H9 (cell line): ENCODE data around the gene ERC2. TPM values are rescaled to one million over a fixed set of nuclear protein-coding genes. Genes with fewer than 3 reads are reported as not detected.

Experiments
- DNase-seq: peaks from one replicate; pipeline ENCODE4 v3.0.0-alpha.2; 2017
- H2AFZ ChIP-seq: one replicate; pipeline ENCODE4 v1.6.1; 2013; ENCODE audit warnings: mild to moderate bottlenecking, low read length, control low read depth, moderate library complexity
- H2AK5ac ChIP-seq: 2 replicates; pipeline ENCODE4 v1.6.1; 2013; ENCODE audit warnings: low read length, control low read depth, mixed read lengths; ENCODE audit not compliant: insufficient read length
- H2BK120ac ChIP-seq: one replicate; pipeline ENCODE4 v1.6.1; 2013; ENCODE audit warnings: low read depth, mild to moderate bottlenecking, low read length, control low read depth, inconsistent platforms; ENCODE audit not compliant: poor library complexity, severe bottlenecking
- H2BK12ac ChIP-seq: 2 replicates; pipeline ENCODE4 v1.6.1; 2013; ENCODE audit warnings: low read length, control low read depth, mixed read lengths, low read depth; ENCODE audit not compliant: insufficient read length
- H2BK15ac ChIP-seq: 2 replicates; pipeline ENCODE4 v1.6.1; 2013; ENCODE audit warnings: low read depth, low read length, control low read depth
- H2BK20ac ChIP-seq: one replicate; pipeline ENCODE4 v1.6.1; 2013; ENCODE audit warnings: low read depth, mild to moderate bottlenecking, low read length, control low read depth, inconsistent platforms; ENCODE audit not compliant: poor library complexity, severe bottlenecking
- H2BK5ac ChIP-seq: 2 replicates; pipeline ENCODE4 v1.6.1; 2013; ENCODE audit warnings: low read length, control low read depth, mixed read lengths; ENCODE audit not compliant: insufficient read length
- H3K14ac ChIP-seq: 2 replicates; pipeline ENCODE4 v1.6.1; 2013; ENCODE audit warnings: low read length, control low read depth; ENCODE audit not compliant: insufficient read depth
- H3K18ac ChIP-seq: 2 replicates; pipeline ENCODE4 v1.6.1; 2013; ENCODE audit warnings: low read depth, mild to moderate bottlenecking, mixed read lengths, low read length, control low read depth; ENCODE audit not compliant: insufficient read length
- H3K23ac ChIP-seq: 2 replicates; pipeline ENCODE4 v1.6.1; 2013; ENCODE audit warnings: low read length, control low read depth, mixed read lengths, low read depth; ENCODE audit not compliant: insufficient read length
- H3K23me2 ChIP-seq: 2 replicates; pipeline ENCODE4 v1.6.1; 2013; ENCODE audit warnings: low read depth, mild to moderate bottlenecking, mixed read lengths, low read length, control low read depth; ENCODE audit not compliant: insufficient read length, poor library complexity, severe bottlenecking
- H3K27ac ChIP-seq: 2 replicates; pipeline ENCODE4 v1.5.1; 2013; ENCODE audit warnings: low read length, control low read depth, mixed read lengths, low read depth; ENCODE audit not compliant: insufficient read length
- H3K27me3 ChIP-seq: 2 replicates; pipeline ENCODE4 v1.6.1; 2013; ENCODE audit warnings: low read length, control low read depth, inconsistent platforms; ENCODE audit not compliant: insufficient read depth
- H3K4ac ChIP-seq: 2 replicates; pipeline ENCODE4 v1.6.1; 2013; ENCODE audit warnings: low read depth, mild to moderate bottlenecking, control low read depth, inconsistent platforms, low read length, moderate library complexity
- H3K4me1 ChIP-seq: 2 replicates; pipeline ENCODE4 v1.6.1; 2013; ENCODE audit warnings: low read length, control low read depth, inconsistent platforms; ENCODE audit not compliant: insufficient read depth
- H3K4me2 ChIP-seq: 2 replicates; pipeline ENCODE4 v1.6.1; 2013; ENCODE audit warnings: low read length, control low read depth, mixed read lengths; ENCODE audit not compliant: insufficient read length, insufficient read depth
- H3K56ac ChIP-seq: 2 replicates; pipeline ENCODE4 v1.6.1; 2013; ENCODE audit warnings: low read depth, mild to moderate bottlenecking, mixed read lengths, low read length, control low read depth; ENCODE audit not compliant: insufficient read length
- H3K79me1 ChIP-seq: 2 replicates; pipeline ENCODE4 v1.6.1; 2013; ENCODE audit warnings: low read depth, mild to moderate bottlenecking, moderate library complexity, low read length, control low read depth, inconsistent platforms; ENCODE audit not compliant: insufficient read depth, poor library complexity, severe bottlenecking
- H3K79me2 ChIP-seq: 2 replicates; pipeline ENCODE4 v1.6.1; 2013; ENCODE audit warnings: low read length, control low read depth, inconsistent platforms; ENCODE audit not compliant: insufficient read depth
- H3K9ac ChIP-seq: 2 replicates; pipeline ENCODE4 v1.6.1; 2013; ENCODE audit warnings: low read length, control low read depth, mixed read lengths; ENCODE audit not compliant: insufficient read length; ENCODE audit errors: extremely low read depth
- H3K9me3 ChIP-seq: one replicate; pipeline ENCODE4 v1.6.1; 2013; ENCODE audit warnings: low read depth, low read length, inconsistent platforms; ENCODE audit not compliant: control insufficient read depth
- H3T11ph ChIP-seq: one replicate; pipeline ENCODE4 v1.6.1; 2013; ENCODE audit warnings: mild to moderate bottlenecking, low read length, control low read depth, inconsistent platforms
- H4K20me1 ChIP-seq: one replicate; pipeline ENCODE4 v1.6.1; 2013; ENCODE audit not compliant: control insufficient read depth, insufficient read length, insufficient read depth
- H4K5ac ChIP-seq: 2 replicates; pipeline ENCODE4 v1.6.1; 2013; ENCODE audit warnings: low read depth, mild to moderate bottlenecking, mixed read lengths, low read length, control low read depth; ENCODE audit not compliant: insufficient read length
- H4K8ac ChIP-seq: replicated peaks from 2 replicates; pipeline ENCODE4 v1.6.1; 2013; ENCODE audit warnings: low read length, control low read depth, mixed read lengths, low read depth; ENCODE audit not compliant: insufficient read length
- H4K91ac ChIP-seq: 2 replicates; pipeline ENCODE4 v1.6.1; 2013; ENCODE audit warnings: low read depth, mild to moderate bottlenecking, moderate library complexity, mixed read lengths, low read length, control low read depth; ENCODE audit not compliant: insufficient read length
- H3K27ac Mint-ChIP-seq, 3 experiments: 2 replicates in 2 of 3; 3 replicates in 1 of 3; pipeline ENCODE4 v1.8.0; 2020 to 2021; ENCODE audit warnings: mixed read lengths in 3 of 3, mild to moderate bottlenecking in 1 of 3, moderate library complexity in 1 of 3
- H3K27me3 Mint-ChIP-seq: 2 replicates; pipeline ENCODE4 v1.8.0; 2021; ENCODE audit warnings: low read depth, mild to moderate bottlenecking, moderate library complexity, mixed read lengths
- H3K36me3 Mint-ChIP-seq, 3 experiments: 2 replicates in 2 of 3; 3 replicates in 1 of 3; pipeline ENCODE4 v1.8.0; 2020 to 2021; ENCODE audit warnings: low read depth in 3 of 3, mixed read lengths in 3 of 3; ENCODE audit not compliant: insufficient read depth in 1 of 3
- H3K4me1 Mint-ChIP-seq, 2 experiments: 2 replicates each; pipeline ENCODE4 v1.8.0; 2020; ENCODE audit warnings: mixed read lengths in 2 of 2
- H3K4me3 Mint-ChIP-seq, 2 experiments: 2 replicates in 1 of 2; 3 replicates in 1 of 2; pipeline ENCODE4 v1.8.0; 2020 to 2021; ENCODE audit warnings: mild to moderate bottlenecking in 2 of 2, mixed read lengths in 2 of 2, moderate library complexity in 1 of 2
- H3K9me3 Mint-ChIP-seq, 2 experiments: 2 replicates in 1 of 2; 3 replicates in 1 of 2; pipeline ENCODE4 v1.8.0; 2020; ENCODE audit warnings: mild to moderate bottlenecking in 2 of 2, mixed read lengths in 2 of 2, moderate library complexity in 1 of 2
- WGBS: extraction: QIAGEN DNeasy Blood & Tissue Kit; methylation state at CpG from one replicate; pipeline ENCODE4 v1.1.7; 2013; ENCODE audit warnings: missing lambda C conversion rate, low lambda C conversion rate, mixed read lengths; ENCODE audit not compliant: insufficient read length; ENCODE audit errors: extremely low coverage; 5-methylcytosine and 5-hydroxymethylcytosine counted together
- total RNA-seq: library from RNA; stranded (reverse); gene quantifications from 2 replicates; pipeline ENCODE4 v1.2.1, GENCODE V29; 2021
- TF ChIP-seq, protein P1 (sequence below): fragments of 200-600 bp; sonication (generic); conservative IDR thresholded peaks from 3 replicates; pipeline ENCODE4 v1.8.0; 2021; ENCODE audit warnings: antibody characterized with exemption, mild to moderate bottlenecking

Gene ERC2
- total RNA-seq, 1 experiment from 2014 or later, result 15.4 TPM

DNA sequence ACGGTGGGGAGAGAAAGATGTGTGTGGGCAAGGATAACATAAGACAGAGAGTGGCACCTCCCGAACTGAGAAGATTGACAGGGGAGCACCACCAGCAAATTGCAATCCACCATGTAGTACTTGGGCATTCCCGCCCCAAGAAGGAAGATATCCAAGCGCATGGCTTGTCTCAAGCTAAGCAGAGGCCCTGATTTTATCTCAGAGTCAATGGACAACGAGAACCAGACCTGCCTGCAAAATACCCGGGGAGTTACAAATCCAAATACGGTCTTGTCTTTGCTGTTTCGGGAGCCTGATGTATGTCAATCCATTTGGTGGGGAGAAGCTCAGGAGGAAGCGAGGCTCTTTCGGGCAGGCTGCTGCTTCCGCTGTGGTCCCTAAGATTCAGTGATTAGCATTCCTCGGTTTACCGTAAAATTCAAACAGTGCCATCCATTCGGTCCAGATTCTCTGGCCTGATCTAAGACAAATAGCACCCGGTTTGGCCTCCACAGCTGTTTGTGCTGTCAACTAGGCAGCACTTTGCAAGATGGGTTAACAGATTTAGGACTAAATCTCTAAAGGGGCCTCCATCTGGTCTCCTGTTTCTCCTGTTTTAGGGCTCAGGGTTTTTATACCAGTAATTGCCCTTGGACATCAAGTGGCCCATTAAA lies 883.4 kb downstream of the ERC2 start:
- peaks cover 25 to 34% of the 10 kb centered on the region in 2 experiments for H3K4me1 Mint-ChIP-seq
- no peaks in the 10 kb centered on the region; a peak in 1 of 7 replicates for H3K36me3 Mint-ChIP-seq
- no CpG with 5 or more reads among the region's 15 CpGs for WGBS

More for the DNA sequence above, 883.4 kb downstream of the ERC2 start:
- H3K27ac Mint-ChIP-seq, result no peak overlapping the region
- peaks cover 5% of the 10 kb centered on the region for H3K27me3 Mint-ChIP-seq
- no peaks in the 10 kb centered on the region for H3K9me3 Mint-ChIP-seq
- Histone ChIP-seq H3K4ac (no peak overlapping the region), H4K5ac (no peak overlapping the region), H3K23me2 (no peaks in the 10 kb centered on the region), H3T11ph (no peak overlapping the region), H2BK15ac (no peak overlapping the region), H3K9me3 (no peaks in the 10 kb centered on the region), H4K91ac (no peak overlapping the region), H3K23ac (no peak overlapping the region), H3K27ac (no peak overlapping the region), H2BK120ac (no peak overlapping the region), H3K14ac (no peak overlapping the region), H3K79me2 (no peaks in the 10 kb centered on the region), H4K8ac (no peak overlapping the region), H3K79me1 (no peaks in the 10 kb centered on the region), H2AK5ac (no peak overlapping the region), H2BK5ac (no peak overlapping the region), H4K20me1 (no peaks in the 10 kb centered on the region), H2BK20ac (no peak overlapping the region), H3K4me1 (peaks cover 14% of the 10 kb centered on the region; the same call in 1 of the 2 replicates), H3K9ac (no peak overlapping the region), H2BK12ac (no peak overlapping the region), H3K27me3 (no peaks in the 10 kb centered on the region), H3K18ac (no peak overlapping the region), H3K56ac (no peak overlapping the region), H3K4me2 (no peak overlapping the region), H2AFZ (no peak overlapping the region)
- no peak overlapping the region for H3K4me3 Mint-ChIP-seq
- TF ChIP-seq, protein P1, sequence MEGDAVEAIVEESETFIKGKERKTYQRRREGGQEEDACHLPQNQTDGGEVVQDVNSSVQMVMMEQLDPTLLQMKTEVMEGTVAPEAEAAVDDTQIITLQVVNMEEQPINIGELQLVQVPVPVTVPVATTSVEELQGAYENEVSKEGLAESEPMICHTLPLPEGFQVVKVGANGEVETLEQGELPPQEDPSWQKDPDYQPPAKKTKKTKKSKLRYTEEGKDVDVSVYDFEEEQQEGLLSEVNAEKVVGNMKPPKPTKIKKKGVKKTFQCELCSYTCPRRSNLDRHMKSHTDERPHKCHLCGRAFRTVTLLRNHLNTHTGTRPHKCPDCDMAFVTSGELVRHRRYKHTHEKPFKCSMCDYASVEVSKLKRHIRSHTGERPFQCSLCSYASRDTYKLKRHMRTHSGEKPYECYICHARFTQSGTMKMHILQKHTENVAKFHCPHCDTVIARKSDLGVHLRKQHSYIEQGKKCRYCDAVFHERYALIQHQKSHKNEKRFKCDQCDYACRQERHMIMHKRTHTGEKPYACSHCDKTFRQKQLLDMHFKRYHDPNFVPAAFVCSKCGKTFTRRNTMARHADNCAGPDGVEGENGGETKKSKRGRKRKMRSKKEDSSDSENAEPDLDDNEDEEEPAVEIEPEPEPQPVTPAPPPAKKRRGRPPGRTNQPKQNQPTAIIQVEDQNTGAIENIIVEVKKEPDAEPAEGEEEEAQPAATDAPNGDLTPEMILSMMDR, result no peak
- no peak for DNase-seq
